GM12801 (cell line): Measurements from ENCODE around the gene HLCS.

ENCODE experiments used
- CTCF ChIP-seq: IDR thresholded peaks from one replicate; pipeline ENCODE4 v1.5.1; 2011; ENCODE audit warnings: control low read depth; ENCODE audit not compliant: insufficient read length; ENCODE audit errors: extremely low read depth

HLCS gene

GRCh38 chr21:36744560-36745231 lies 221.8 kb downstream of the HLCS start:
- no peak for TF ChIP-seq CTCF

- TF ChIP-seq CTCF = no peak
These were observed 222.3 kb downstream of the HLCS start for GRCh38 chr21:36744190-36744559.

- TF ChIP-seq CTCF = no peak
These were observed 223.0 kb downstream of the HLCS start for GRCh38 chr21:36743446-36743845.

- no peak for TF ChIP-seq CTCF
These were observed 223.5 kb downstream of the HLCS start for GRCh38 chr21:36743008-36743407.

- no peak for TF ChIP-seq CTCF
These were observed 225.0 kb downstream of the HLCS start for GRCh38 chr21:36741506-36741905.

GRCh38 chr21:36738489-36739126 lies 227.9 kb downstream of the HLCS start:
- no peak for TF ChIP-seq CTCF

GRCh38 chr21:36735724-36736320 lies 230.6 kb downstream of the HLCS start:
- no peak for TF ChIP-seq CTCF
